Fibroblast of lung (primary cell): ENCODE results near the gene DDX54. TPM values are rescaled to one million over a fixed set of nuclear protein-coding genes. Genes with fewer than 3 reads are reported as not detected.

Source experiments
- DNase-seq, 2 donors: peaks; one replicate each; pipeline versions ENCODE4 v3.0.0 to v3.0.0-alpha.2; 2010; ENCODE audit warnings: low read depth in 2 of 2
- H2AFZ ChIP-seq: 2 replicates; pipeline ENCODE4 v1.5.1; 2012; ENCODE audit warnings: low read length, control low read depth, inconsistent platforms
- H3K27ac ChIP-seq: 2 replicates; pipeline ENCODE4 v1.5.1; 2011; ENCODE audit warnings: low read length, control low read depth; ENCODE audit not compliant: insufficient read depth
- H3K27me3 ChIP-seq: 2 replicates; pipeline ENCODE4 v1.5.1; 2011; ENCODE audit warnings: mild to moderate bottlenecking, low read length; ENCODE audit not compliant: control insufficient read depth, insufficient read depth
- H3K36me3 ChIP-seq: 2 replicates; pipeline ENCODE4 v1.5.1; 2011; ENCODE audit warnings: low read length; ENCODE audit not compliant: control insufficient read depth, insufficient read depth
- H3K4me1 ChIP-seq: 2 replicates; pipeline ENCODE4 v1.5.1; 2011; ENCODE audit warnings: low read length; ENCODE audit not compliant: control insufficient read depth, insufficient read depth; ENCODE audit errors: extremely low read depth
- H3K4me2 ChIP-seq: 2 replicates; pipeline ENCODE4 v1.5.1; 2011; ENCODE audit warnings: low read length, control low read depth; ENCODE audit not compliant: insufficient read depth; ENCODE audit errors: extremely low read depth
- H3K4me3 ChIP-seq, 4 experiments: fragments of 200-600 bp in 1 of 4; sonication (generic) in 1 of 4; replicated peaks in 1 of 4; 2 replicates each; pipeline ENCODE4 v1.5.1; 2011 to 2016; ENCODE audit warnings: low read length in 4 of 4, low read depth in 3 of 4, mild to moderate bottlenecking in 3 of 4, control low read depth in 2 of 4, inconsistent platforms in 1 of 4, mixed read lengths in 1 of 4; ENCODE audit not compliant: insufficient read depth in 1 of 4; ENCODE audit errors: control extremely low read depth in 1 of 4
- H3K79me2 ChIP-seq: 2 replicates; pipeline ENCODE4 v1.5.1; 2012; ENCODE audit warnings: mild to moderate bottlenecking, low read length, inconsistent platforms; ENCODE audit not compliant: control insufficient read depth, insufficient read depth
- H3K9ac ChIP-seq: 2 replicates; pipeline ENCODE4 v1.5.1; 2011; ENCODE audit warnings: mild to moderate bottlenecking, low read length, control low read depth; ENCODE audit not compliant: insufficient read depth
- H3K9me3 ChIP-seq: 2 replicates; pipeline ENCODE4 v1.5.1; 2012; ENCODE audit warnings: low read depth, low read length; ENCODE audit not compliant: control insufficient read depth, insufficient read depth
- H4K20me1 ChIP-seq: 2 replicates; pipeline ENCODE4 v1.5.1; 2011; ENCODE audit warnings: low read length; ENCODE audit not compliant: control insufficient read depth, insufficient read depth; ENCODE audit errors: extremely low read depth
- EZH2 ChIP-seq: IDR thresholded peaks from 2 replicates; pipeline ENCODE4 v1.5.1; 2012; ENCODE audit warnings: low read length, control low read depth, mild to moderate bottlenecking; ENCODE audit errors: missing control alignments
- polyA plus RNA-seq, 2 donors: library from polyadenylated mRNA; depleted of rRNA in 1 of 2; stranded (reverse) in 1 of 2; unstranded in 1 of 2; fragments of >200 nt; gene quantifications; 2 replicates each; pipeline ENCODE4 v1.2.1, GENCODE V29; 2011 to 2012; ENCODE audit warnings: missing spikeins in 1 of 2
- total RNA-seq: library from RNA; depleted of rRNA; stranded (reverse); fragments of >200 nt; gene quantifications from 2 replicates; pipeline ENCODE4 v1.2.1, GENCODE V29; 2014
- TF ChIP-seq, protein P1 (sequence below), 2 donors: IDR thresholded peaks in 1 of 2; conservative IDR thresholded peaks in 1 of 2; 1 replicate in 1 of 2; 2 replicates in 1 of 2; pipeline ENCODE4 v1.5.1; 2011 to 2012; ENCODE audit warnings: low read length in 2 of 2, control low read depth in 1 of 2, inconsistent platforms in 1 of 2, low read depth in 1 of 2, mild to moderate bottlenecking in 1 of 2

DDX54 gene
- total and polyA plus RNA-seq, 2 donors (not counting 1 experiment from before 2014, with no cell fraction given): 20.5 to 23.6 TPM

DNA sequence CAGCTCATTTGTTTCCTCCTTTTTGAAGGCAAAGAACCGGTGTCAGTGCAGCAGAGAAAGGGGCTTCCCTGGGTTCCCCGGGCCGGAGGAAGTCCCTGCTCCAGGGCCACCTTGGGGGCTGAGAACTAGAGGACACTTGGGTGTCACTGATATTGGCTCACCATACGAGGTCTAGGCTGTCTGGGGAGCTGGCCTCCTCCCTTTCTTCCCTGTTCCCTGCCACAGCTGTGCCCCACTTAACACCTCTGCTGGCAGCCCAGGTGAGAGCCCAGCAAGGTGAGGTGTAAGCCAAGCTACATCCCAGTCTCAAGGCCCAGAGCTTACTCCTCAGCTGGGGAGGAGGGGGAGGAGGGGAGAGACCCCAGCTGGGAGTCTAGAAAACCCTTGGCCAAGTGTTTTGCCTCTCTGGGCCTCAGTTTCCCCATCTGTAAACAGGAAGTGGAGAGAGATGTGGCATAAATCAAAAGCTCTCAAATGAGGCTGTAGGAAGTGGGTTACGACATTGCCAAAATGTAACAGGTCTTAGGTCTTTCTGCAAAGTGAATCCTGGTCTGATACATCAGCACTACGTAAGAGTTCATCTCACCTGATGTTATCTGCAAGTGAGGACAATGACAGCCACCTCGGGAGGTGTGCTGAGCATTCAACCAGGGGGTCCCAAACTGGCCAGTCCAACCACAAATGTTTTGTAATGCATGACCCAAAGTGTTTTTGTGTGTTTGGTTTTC lies 75.2 kb downstream of the DDX54 start:
- Histone ChIP-seq H3K4me2 (no peak overlapping the region), H3K27me3 (no peaks in the 10 kb centered on the region), H3K27ac (no peak overlapping the region), H3K9ac (no peak overlapping the region), H2AFZ (no peak overlapping the region), H4K20me1 (no peaks in the 10 kb centered on the region), H3K9me3 (no peaks in the 10 kb centered on the region), H3K4me1 (no peaks in the 10 kb centered on the region), H3K4me3 (no peak overlapping the region), H3K79me2 (no peaks in the 10 kb centered on the region), H3K36me3 (no peaks in the 10 kb centered on the region)
- DNase-seq: no peak
- no peak for TF ChIP-seq EZH2
- TF ChIP-seq, protein P1, sequence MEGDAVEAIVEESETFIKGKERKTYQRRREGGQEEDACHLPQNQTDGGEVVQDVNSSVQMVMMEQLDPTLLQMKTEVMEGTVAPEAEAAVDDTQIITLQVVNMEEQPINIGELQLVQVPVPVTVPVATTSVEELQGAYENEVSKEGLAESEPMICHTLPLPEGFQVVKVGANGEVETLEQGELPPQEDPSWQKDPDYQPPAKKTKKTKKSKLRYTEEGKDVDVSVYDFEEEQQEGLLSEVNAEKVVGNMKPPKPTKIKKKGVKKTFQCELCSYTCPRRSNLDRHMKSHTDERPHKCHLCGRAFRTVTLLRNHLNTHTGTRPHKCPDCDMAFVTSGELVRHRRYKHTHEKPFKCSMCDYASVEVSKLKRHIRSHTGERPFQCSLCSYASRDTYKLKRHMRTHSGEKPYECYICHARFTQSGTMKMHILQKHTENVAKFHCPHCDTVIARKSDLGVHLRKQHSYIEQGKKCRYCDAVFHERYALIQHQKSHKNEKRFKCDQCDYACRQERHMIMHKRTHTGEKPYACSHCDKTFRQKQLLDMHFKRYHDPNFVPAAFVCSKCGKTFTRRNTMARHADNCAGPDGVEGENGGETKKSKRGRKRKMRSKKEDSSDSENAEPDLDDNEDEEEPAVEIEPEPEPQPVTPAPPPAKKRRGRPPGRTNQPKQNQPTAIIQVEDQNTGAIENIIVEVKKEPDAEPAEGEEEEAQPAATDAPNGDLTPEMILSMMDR (conservative IDR thresholded peaks at IDR 0.05 in 1 of 2, IDR thresholded peaks at IDR 0.05 in 1 of 2; ENCODE audit: low read depth in 1 of 2, low read length in 2 of 2): no peak

DNA sequence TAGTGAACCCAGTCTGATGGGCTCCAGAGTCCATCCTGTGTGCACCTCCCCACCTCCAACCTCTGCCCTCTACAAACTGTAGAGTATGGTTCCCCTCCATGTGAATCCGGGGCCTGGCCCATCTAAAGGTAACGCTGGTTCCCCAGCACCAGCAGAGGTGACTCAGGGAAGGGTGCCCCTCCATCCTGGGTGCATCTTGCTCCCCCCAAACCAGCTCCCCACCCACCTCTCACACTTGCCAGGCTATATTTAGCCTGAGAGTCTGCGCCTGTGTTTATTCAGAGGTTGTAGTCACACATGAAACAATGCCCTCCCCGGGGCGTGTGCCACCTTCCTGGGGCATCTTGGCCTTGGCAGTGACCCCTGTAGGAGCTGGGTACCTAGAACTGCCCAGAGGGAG lies 75.9 kb downstream of the DDX54 start:
- no peak for DNase-seq

GRCh38 chr12:113108308-113108707 lies 77.0 kb downstream of the DDX54 start:
- Histone ChIP-seq H3K4me1 (no peaks in the 10 kb centered on the region), H4K20me1 (no peaks in the 10 kb centered on the region), H3K79me2 (no peaks in the 10 kb centered on the region), H3K27ac (no peak overlapping the region), H3K36me3 (no peaks in the 10 kb centered on the region), H3K27me3 (no peaks in the 10 kb centered on the region), H2AFZ (no peak overlapping the region), H3K9ac (no peak overlapping the region), H3K9me3 (no peaks in the 10 kb centered on the region), H3K4me3 (no peak overlapping the region), H3K4me2 (no peak overlapping the region)
- DNase-seq: no peak
- TF ChIP-seq EZH2: no peak
- TF ChIP-seq, protein P1 (conservative IDR thresholded peaks at IDR 0.05 in 1 of 2, IDR thresholded peaks at IDR 0.05 in 1 of 2; ENCODE audit: low read depth in 1 of 2, low read length in 2 of 2): no peak

More for the DNA sequence above, 75.9 kb downstream of the DDX54 start:
- Histone ChIP-seq H3K9me3 (no peaks in the 10 kb centered on the region), H3K36me3 (no peaks in the 10 kb centered on the region), H3K27me3 (no peaks in the 10 kb centered on the region), H3K4me3 (no peak overlapping the region), H3K4me1 (no peaks in the 10 kb centered on the region), H3K9ac (no peak overlapping the region), H3K27ac (no peak overlapping the region), H3K79me2 (no peaks in the 10 kb centered on the region), H2AFZ (no peak overlapping the region), H4K20me1 (no peaks in the 10 kb centered on the region), H3K4me2 (no peak overlapping the region)
- TF ChIP-seq, protein P1 (conservative IDR thresholded peaks at IDR 0.05 in 1 of 2, IDR thresholded peaks at IDR 0.05 in 1 of 2; ENCODE audit: low read depth in 1 of 2, low read length in 2 of 2): no peak
- TF ChIP-seq EZH2: no peak

Other genes starting within 250 kb of the DDX54 start
- gene OAS3, start 247.0 kb downstream of the DDX54 start, total RNA-seq: 2.6 and 3.5 TPM in 2 replicates
- 7.0 and 18.5 TPM in 2 replicates for gene OAS3, start 247.0 kb downstream of the DDX54 start, polyA plus RNA-seq
- gene OAS2, start 207.0 kb downstream of the DDX54 start, total RNA-seq: 2.3 and 3.1 TPM in 2 replicates
- gene OAS2, start 207.0 kb downstream of the DDX54 start, polyA plus RNA-seq: 1.5 and 2.2 TPM in 2 replicates
- 0.26 TPM in 1 of 2 replicates, not detected in the other for gene DTX1, start 128.7 kb downstream of the DDX54 start, total RNA-seq
- not detected in 2 replicates for gene DTX1, start 128.7 kb downstream of the DDX54 start, polyA plus RNA-seq
- not detected in 2 replicates for gene RASAL1, start 49.7 kb downstream of the DDX54 start, total RNA-seq
- gene RASAL1, start 49.7 kb downstream of the DDX54 start, polyA plus RNA-seq: not detected in 2 replicates
- gene CFAP73, start 35.8 kb downstream of the DDX54 start, total RNA-seq: not detected in 2 replicates
- not detected in 2 replicates for gene CFAP73, start 35.8 kb downstream of the DDX54 start, polyA plus RNA-seq
- 11.6 and 11.8 TPM in 2 replicates for gene RITA1, start 243 bp upstream of the DDX54 start, total RNA-seq
- gene RITA1, start 243 bp upstream of the DDX54 start, polyA plus RNA-seq: 7.4 and 8.7 TPM in 2 replicates
- gene TPCN1, start 36.0 kb upstream of the DDX54 start, total RNA-seq: 10.8 and 17.2 TPM in 2 replicates
- 12.1 and 17.8 TPM in 2 replicates for gene TPCN1, start 36.0 kb upstream of the DDX54 start, polyA plus RNA-seq
- 14.6 and 16.8 TPM in 2 replicates for gene SLC8B1, start 149.6 kb upstream of the DDX54 start, total RNA-seq
- gene SLC8B1, start 149.6 kb upstream of the DDX54 start, polyA plus RNA-seq: 10.4 and 16.7 TPM in 2 replicates
- gene PLBD2, start 173.1 kb upstream of the DDX54 start, total RNA-seq: 28.2 and 35.5 TPM in 2 replicates
- gene PLBD2, start 173.1 kb upstream of the DDX54 start, polyA plus RNA-seq: 11.7 and 11.9 TPM in 2 replicates
- gene SDS, start 218.4 kb upstream of the DDX54 start, total RNA-seq: not detected in 2 replicates
- gene SDS, start 218.4 kb upstream of the DDX54 start, polyA plus RNA-seq: not detected in 2 replicates
- 10.0 and 12.4 TPM in 2 replicates for gene SDSL, start 236.9 kb upstream of the DDX54 start, total RNA-seq
- 5.1 and 5.6 TPM in 2 replicates for gene SDSL, start 236.9 kb upstream of the DDX54 start, polyA plus RNA-seq